Measurements from ENCODE around the gene ATP2A2.

ATP2A2 gene

GRCh38 chr12:110269622-110270124 is 11.4 kb upstream of the ATP2A2 start:
- no peak overlapping the region for H3K23ac ChIP-seq (ENCODE audit: low read depth, low read length, poor library complexity)
- no peak overlapping the region for H2AK5ac ChIP-seq (ENCODE audit: low read depth, low read length)
- no peak overlapping the region for H2BK12ac ChIP-seq (ENCODE audit: low read length)
- H2AFZ ChIP-seq (ENCODE audit: low read length): peak overlapping the region; percentile 26
- no peak overlapping the region for H3K4me3 ChIP-seq (ENCODE audit: low read length in 2 of 2)
- no peaks in the 10 kb centered on the region for H3K36me3 ChIP-seq (replicated peaks in 1 of 2; ENCODE audit: control insufficient read depth in 2 of 2, insufficient read depth in 2 of 2, low read length in 2 of 2)
- H3K14ac ChIP-seq (ENCODE audit: low read length): no peak overlapping the region
- H4K91ac ChIP-seq (ENCODE audit: low read depth, low read length, poor library complexity): no peak overlapping the region
- no peak overlapping the region for H2BK15ac ChIP-seq (ENCODE audit: low read length)
- H2BK120ac ChIP-seq (ENCODE audit: low read depth, low read length): no peak overlapping the region
- WGBS, 2 donors (ENCODE audit: extremely low coverage in 2 of 2, insufficient read length in 2 of 2, insufficient replicate concordance in 1 of 2): no CpG with 5 or more reads among the region's 8 CpGs
- no peak overlapping the region for H3K4ac ChIP-seq (ENCODE audit: low read length)
- no peak overlapping the region for H3K9ac ChIP-seq (ENCODE audit: low read depth, low read length, poor library complexity)
- H2BK5ac ChIP-seq (ENCODE audit: low read length): no peak overlapping the region
- H3K9me3 ChIP-seq (replicated peaks in 1 of 2; ENCODE audit: control insufficient read depth in 2 of 2, insufficient read depth in 1 of 2, low read depth in 1 of 2, low read length in 2 of 2): no peaks in the 10 kb centered on the region
- H3K4me1 ChIP-seq (ENCODE audit: control insufficient read depth in 2 of 2, insufficient read depth in 1 of 2, low read depth in 1 of 2, low read length in 2 of 2): peaks cover 13 to 20% of the 10 kb centered on the region in 2 donors
- no peaks in the 10 kb centered on the region for H3K79me1 ChIP-seq (ENCODE audit: low read depth, low read length)
- H3K4me2 ChIP-seq (ENCODE audit: insufficient read depth, low read length, poor library complexity, severe bottlenecking): no peak overlapping the region
- H3K27ac ChIP-seq (replicated peaks; ENCODE audit: low read length): no peak overlapping the region
- H3K27me3 ChIP-seq (ENCODE audit: control insufficient read depth in 3 of 3, insufficient read depth in 3 of 3, low read depth in 1 of 3, low read length in 3 of 3): no peaks in the 10 kb centered on the region
- no peak overlapping the region for H3K18ac ChIP-seq (ENCODE audit: low read length)
- no peak overlapping the region for H4K8ac ChIP-seq (ENCODE audit: low read depth, low read length)
- no peak for DNase-seq (ENCODE audit: low spot score)

GRCh38 chr12:110270125-110270962 is 10.7 kb upstream of the ATP2A2 start:
- no peak overlapping the region for H3K23ac ChIP-seq (ENCODE audit: low read depth, low read length, poor library complexity)
- H3K4me2 ChIP-seq (ENCODE audit: insufficient read depth, low read length, poor library complexity, severe bottlenecking): no peak overlapping the region
- H3K27ac ChIP-seq (replicated peaks; ENCODE audit: low read length): no peak overlapping the region
- no peak overlapping the region for H4K8ac ChIP-seq (ENCODE audit: low read depth, low read length)
- no peaks in the 10 kb centered on the region for H3K9me3 ChIP-seq (replicated peaks in 1 of 2; ENCODE audit: control insufficient read depth in 2 of 2, insufficient read depth in 1 of 2, low read depth in 1 of 2, low read length in 2 of 2)
- H2BK5ac ChIP-seq (ENCODE audit: low read length): no peak overlapping the region
- H2AK5ac ChIP-seq (ENCODE audit: low read depth, low read length): no peak overlapping the region
- H3K18ac ChIP-seq (ENCODE audit: low read length): no peak overlapping the region
- WGBS, 2 donors (ENCODE audit: extremely low coverage in 2 of 2, insufficient read length in 2 of 2, insufficient replicate concordance in 1 of 2): no CpG with 5 or more reads among the region's 5 CpGs
- no peaks in the 10 kb centered on the region for H3K27me3 ChIP-seq (ENCODE audit: control insufficient read depth in 3 of 3, insufficient read depth in 3 of 3, low read depth in 1 of 3, low read length in 3 of 3)
- H3K4me3 ChIP-seq (ENCODE audit: low read length in 2 of 2): no peak overlapping the region
- no peak overlapping the region for H2BK12ac ChIP-seq (ENCODE audit: low read length)
- no peak overlapping the region for H3K9ac ChIP-seq (ENCODE audit: low read depth, low read length, poor library complexity)
- H3K36me3 ChIP-seq (replicated peaks in 1 of 2; ENCODE audit: control insufficient read depth in 2 of 2, insufficient read depth in 2 of 2, low read length in 2 of 2): no peaks in the 10 kb centered on the region
- H4K91ac ChIP-seq (ENCODE audit: low read depth, low read length, poor library complexity): no peak overlapping the region
- no peak overlapping the region for H2BK15ac ChIP-seq (ENCODE audit: low read length)
- no peak overlapping the region for H3K14ac ChIP-seq (ENCODE audit: low read length)
- peaks cover 13 to 20% of the 10 kb centered on the region in 2 donors for H3K4me1 ChIP-seq (ENCODE audit: control insufficient read depth in 2 of 2, insufficient read depth in 1 of 2, low read depth in 1 of 2, low read length in 2 of 2)
- H2BK120ac ChIP-seq (ENCODE audit: low read depth, low read length): no peak overlapping the region
- no peak for DNase-seq (ENCODE audit: low spot score)
- H3K79me1 ChIP-seq (ENCODE audit: low read depth, low read length): no peaks in the 10 kb centered on the region
- H3K4ac ChIP-seq (ENCODE audit: low read length): no peak overlapping the region
- H2AFZ ChIP-seq (ENCODE audit: low read length): no peak overlapping the region

- Histone ChIP-seq H3K79me1 (ENCODE audit: low read depth, low read length) (no peaks in the 10 kb centered on the region), H3K27ac (replicated peaks; ENCODE audit: low read length) (no peak overlapping the region), H2AFZ (ENCODE audit: low read length) (no peak overlapping the region), H2BK120ac (ENCODE audit: low read depth, low read length) (no peak overlapping the region), H2BK5ac (ENCODE audit: low read length) (no peak overlapping the region), H3K4ac (ENCODE audit: low read length) (no peak overlapping the region), H3K9ac (ENCODE audit: low read depth, low read length, poor library complexity) (no peak overlapping the region), H3K4me3 (ENCODE audit: low read length in 2 of 2) (no peak overlapping the region), H2BK15ac (ENCODE audit: low read length) (no peak overlapping the region), H3K36me3 (replicated peaks in 1 of 2; ENCODE audit: control insufficient read depth in 2 of 2, insufficient read depth in 2 of 2, low read length in 2 of 2) (no peaks in the 10 kb centered on the region), H3K4me1 (ENCODE audit: control insufficient read depth in 2 of 2, insufficient read depth in 1 of 2, low read depth in 1 of 2, low read length in 2 of 2) (peaks cover 13 to 20% of the 10 kb centered on the region in 2 donors), H3K14ac (ENCODE audit: low read length) (no peak overlapping the region), H3K18ac (ENCODE audit: low read length) (no peak overlapping the region), H3K27me3 (ENCODE audit: control insufficient read depth in 3 of 3, insufficient read depth in 3 of 3, low read depth in 1 of 3, low read length in 3 of 3) (no peaks in the 10 kb centered on the region), H3K4me2 (ENCODE audit: insufficient read depth, low read length, poor library complexity, severe bottlenecking) (no peak overlapping the region), H3K9me3 (replicated peaks in 1 of 2; ENCODE audit: control insufficient read depth in 2 of 2, insufficient read depth in 1 of 2, low read depth in 1 of 2, low read length in 2 of 2) (no peaks in the 10 kb centered on the region), H4K8ac (ENCODE audit: low read depth, low read length) (no peak overlapping the region), H3K23ac (ENCODE audit: low read depth, low read length, poor library complexity) (no peak overlapping the region), H2BK12ac (ENCODE audit: low read length) (no peak overlapping the region), H2AK5ac (ENCODE audit: low read depth, low read length) (no peak overlapping the region), H4K91ac (ENCODE audit: low read depth, low read length, poor library complexity) (no peak overlapping the region)
- WGBS, 2 donors (ENCODE audit: extremely low coverage in 2 of 2, insufficient read length in 2 of 2, insufficient replicate concordance in 1 of 2): no CpG with 5 or more reads among the region's 2 CpGs
- DNase-seq (ENCODE audit: low spot score): no peak
These were observed 10.0 kb upstream of the ATP2A2 start for GRCh38 chr12:110271015-110271414.

- no peak overlapping the region for H3K27ac ChIP-seq (replicated peaks; ENCODE audit: low read length)
These were observed 3.4 kb upstream of the ATP2A2 start for GRCh38 chr12:110277530-110278254.

More at GRCh38 chr12:110277530-110278254, 3.4 kb upstream of the ATP2A2 start:
- Histone ChIP-seq H3K23ac (ENCODE audit: low read depth, low read length, poor library complexity) (no peak overlapping the region), H3K36me3 (replicated peaks in 1 of 2; ENCODE audit: control insufficient read depth in 2 of 2, insufficient read depth in 2 of 2, low read length in 2 of 2) (peaks cover 0 to 2% of the 10 kb centered on the region in 2 donors), H2BK5ac (ENCODE audit: low read length) (no peak overlapping the region), H2BK12ac (ENCODE audit: low read length) (no peak overlapping the region), H2AFZ (ENCODE audit: low read length) (no peak overlapping the region), H3K4ac (ENCODE audit: low read length) (no peak overlapping the region), H3K9me3 (replicated peaks in 1 of 2; ENCODE audit: control insufficient read depth in 2 of 2, insufficient read depth in 1 of 2, low read depth in 1 of 2, low read length in 2 of 2) (no peaks in the 10 kb centered on the region), H3K4me1 (ENCODE audit: control insufficient read depth in 2 of 2, insufficient read depth in 1 of 2, low read depth in 1 of 2, low read length in 2 of 2) (peaks cover 7% of the 10 kb centered on the region in 2 donors), H3K14ac (ENCODE audit: low read length) (no peak overlapping the region), H2BK120ac (ENCODE audit: low read depth, low read length) (no peak overlapping the region), H3K27me3 (ENCODE audit: control insufficient read depth in 3 of 3, insufficient read depth in 3 of 3, low read depth in 1 of 3, low read length in 3 of 3) (no peaks in the 10 kb centered on the region), H2BK15ac (ENCODE audit: low read length) (no peak overlapping the region), H2AK5ac (ENCODE audit: low read depth, low read length) (no peak overlapping the region), H3K79me1 (ENCODE audit: low read depth, low read length) (no peaks in the 10 kb centered on the region), H3K4me3 (ENCODE audit: low read length in 2 of 2) (no peak overlapping the region), H4K8ac (ENCODE audit: low read depth, low read length) (no peak overlapping the region), H4K91ac (ENCODE audit: low read depth, low read length, poor library complexity) (no peak overlapping the region), H3K18ac (ENCODE audit: low read length) (no peak overlapping the region), H3K9ac (ENCODE audit: low read depth, low read length, poor library complexity) (no peak overlapping the region), H3K4me2 (ENCODE audit: insufficient read depth, low read length, poor library complexity, severe bottlenecking) (no peak overlapping the region)
- no CpG with 5 or more reads among the region's 2 CpGs for WGBS, 2 donors (ENCODE audit: extremely low coverage in 2 of 2, insufficient read length in 2 of 2, insufficient replicate concordance in 1 of 2)
- no peak for DNase-seq (ENCODE audit: low spot score)

Measured in neuronal stem cell (in vitro differentiated cells).